GM19467 (cell line): ENCODE results near the gene CPA2.
"Not testable (repeated sequence)": the region's sequence is repeated elsewhere in the genome, so short reads cannot be mapped to it uniquely, and the experiment has no call there.

Experiments used
- ATAC-seq: cut with Tn5 transposase; IDR thresholded peaks from one replicate; pipeline ENCODE4 v1.9.1; 2021; ENCODE audit warnings: mild to moderate bottlenecking, moderate library complexity; ENCODE audit not compliant: unreplicated experiment

Gene CPA2

DNA sequence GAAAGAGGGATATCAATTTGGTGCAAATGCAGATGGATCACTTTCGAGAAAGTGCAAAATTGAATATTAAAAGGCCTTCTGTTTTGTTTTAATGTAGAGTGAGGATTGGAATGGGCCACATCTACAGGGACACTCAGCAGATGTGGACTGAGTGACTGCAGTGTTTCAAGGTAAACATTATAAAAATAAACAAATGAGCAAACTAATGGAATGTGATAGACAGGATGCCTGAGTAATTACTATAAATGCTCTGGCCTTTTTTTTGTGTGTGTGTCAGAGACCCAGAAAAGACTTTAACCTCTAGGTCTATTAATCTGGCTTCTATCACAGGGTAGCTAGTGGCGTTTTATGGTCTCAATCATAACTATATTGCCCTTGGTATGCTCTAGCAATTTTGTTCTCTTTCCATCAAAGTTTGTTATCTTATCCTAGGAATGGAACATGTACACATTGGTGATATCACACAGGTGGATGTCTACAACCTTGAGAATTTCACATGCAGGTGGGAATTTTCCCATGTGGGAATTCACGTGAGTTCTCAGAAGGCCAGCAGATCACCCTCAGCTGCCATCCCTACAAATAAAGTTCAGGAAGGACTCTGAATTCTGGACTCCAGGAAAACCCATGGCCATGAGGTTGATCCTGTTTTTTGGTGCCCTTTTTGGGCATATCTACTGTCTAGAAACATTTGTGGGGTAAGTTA lies at the start of gene CPA2:
Gene CPA2, plus strand, starts transcription at position 606 of the 703 bp plus-strand sequence. Its CDS starts 19 bp downstream, at position 625.
- no peak for ATAC-seq

DNA sequence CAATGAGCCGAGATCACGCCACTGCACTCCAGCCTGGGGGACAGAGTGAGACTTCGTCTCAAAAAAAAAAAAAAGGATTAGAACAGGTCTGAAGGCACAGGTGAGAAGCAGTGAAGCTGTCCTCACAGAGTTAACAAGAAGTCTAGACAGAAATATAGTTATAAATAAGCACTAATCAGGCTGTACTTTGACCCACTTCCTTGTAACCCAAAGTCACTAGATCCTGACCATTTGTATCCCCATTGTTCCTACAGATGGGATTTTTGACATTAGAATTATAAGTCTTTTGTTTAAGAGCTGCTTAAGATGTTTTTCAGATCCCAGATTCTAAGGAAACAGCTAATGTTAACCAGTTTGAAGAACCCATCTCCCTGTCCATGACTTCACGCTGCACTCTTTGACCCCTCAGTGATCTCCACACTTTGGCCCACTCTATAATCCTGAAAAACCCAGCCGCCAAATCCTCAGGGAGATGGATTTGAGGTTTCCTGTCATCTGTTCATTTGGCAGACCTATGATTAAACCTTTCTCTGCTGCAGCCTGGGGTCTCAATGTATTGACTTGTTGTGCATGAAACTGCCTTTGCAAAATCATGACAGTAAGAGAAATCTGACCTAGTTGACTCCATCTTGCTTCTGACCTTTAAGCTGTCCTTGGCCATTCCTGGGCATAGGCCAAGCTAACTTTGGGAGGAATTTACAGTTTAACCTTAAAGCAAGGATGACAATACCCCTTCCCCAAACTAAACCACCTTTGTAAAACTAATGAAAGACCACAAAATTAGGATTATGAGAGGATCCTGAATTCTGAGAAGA lies 47.6 kb upstream of the CPA2 start:
- ATAC-seq = no peak

DNA sequence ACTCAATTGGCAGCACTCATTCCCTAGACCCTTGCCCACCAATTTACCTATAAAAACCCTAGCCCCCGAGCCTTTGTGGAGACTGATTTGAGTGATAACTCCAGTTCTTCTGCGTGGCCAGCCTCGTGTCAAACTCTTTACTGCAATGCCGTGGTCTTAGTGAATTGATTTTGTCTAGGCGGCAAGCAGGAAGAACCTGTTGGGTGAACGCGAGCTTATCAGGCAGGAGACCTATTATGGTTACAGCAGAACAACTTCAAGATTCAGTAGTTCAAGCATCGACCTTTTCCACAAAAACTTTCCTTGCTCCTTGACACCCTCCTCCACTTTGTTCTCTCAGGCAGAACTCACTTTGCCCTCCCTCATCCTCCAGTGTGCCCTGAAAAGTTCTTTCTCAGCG lies 46.8 kb upstream of the CPA2 start:
- ATAC-seq = no peak

DNA sequence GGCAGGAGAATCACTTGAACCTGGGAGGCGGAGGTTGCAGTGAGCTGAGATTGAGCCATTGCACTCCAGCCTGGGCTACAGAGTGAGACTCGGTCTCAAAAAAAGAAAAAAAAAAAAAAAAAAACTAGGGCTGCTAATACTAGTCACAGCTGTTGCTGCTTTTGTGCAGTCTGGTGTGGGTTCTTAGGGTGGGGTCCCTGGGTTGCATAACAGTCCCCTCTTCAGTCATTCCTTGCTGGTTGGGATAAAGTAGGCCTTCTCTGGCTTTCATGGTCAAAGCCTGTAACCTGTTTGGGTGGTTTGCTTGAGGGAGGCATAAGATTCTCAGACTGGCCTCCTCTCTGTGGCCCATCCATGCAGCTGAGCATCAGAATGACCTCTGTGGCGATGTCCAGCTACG lies 44.9 kb upstream of the CPA2 start:
- ATAC-seq = no peak

DNA sequence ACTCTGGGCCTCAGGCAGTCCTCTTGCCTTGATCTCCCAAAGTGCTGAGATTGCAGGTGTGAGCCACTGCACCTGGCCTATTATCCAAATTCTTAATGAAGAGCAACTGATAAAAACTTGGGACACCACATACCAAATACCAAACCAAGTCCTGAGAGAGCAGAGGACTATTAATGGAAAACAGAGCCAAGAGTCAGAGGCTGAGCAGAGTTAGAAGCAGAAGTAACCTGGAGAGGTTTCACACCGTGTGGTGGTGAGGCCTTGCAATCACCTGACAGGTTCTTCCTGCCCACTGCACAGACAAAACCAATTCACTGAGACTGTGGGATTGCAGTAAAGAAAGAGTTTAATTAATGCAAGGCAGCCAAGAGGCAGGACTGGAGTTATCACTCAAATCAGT lies 43.0 kb upstream of the CPA2 start:
- ATAC-seq = no peak

DNA sequence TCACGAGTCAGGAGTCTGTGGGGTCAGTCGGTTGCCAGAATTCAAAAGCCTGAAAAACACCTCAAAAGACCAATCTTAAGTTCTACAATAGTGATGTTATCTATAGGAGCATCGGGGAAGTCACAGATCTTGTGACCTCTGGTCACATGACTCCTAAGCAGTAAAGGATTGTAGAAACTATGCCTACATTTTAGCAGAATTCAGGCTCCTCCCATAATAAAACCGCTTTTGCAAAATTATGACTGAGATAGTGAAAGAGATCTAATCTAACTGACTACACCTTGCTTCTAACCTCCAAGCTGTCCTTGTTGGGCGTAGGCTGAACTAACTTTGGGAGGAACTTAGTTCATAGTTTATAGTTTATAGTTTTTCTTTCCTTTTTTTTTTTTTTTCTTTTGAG lies 42.5 kb upstream of the CPA2 start:
- ATAC-seq = no peak

DNA sequence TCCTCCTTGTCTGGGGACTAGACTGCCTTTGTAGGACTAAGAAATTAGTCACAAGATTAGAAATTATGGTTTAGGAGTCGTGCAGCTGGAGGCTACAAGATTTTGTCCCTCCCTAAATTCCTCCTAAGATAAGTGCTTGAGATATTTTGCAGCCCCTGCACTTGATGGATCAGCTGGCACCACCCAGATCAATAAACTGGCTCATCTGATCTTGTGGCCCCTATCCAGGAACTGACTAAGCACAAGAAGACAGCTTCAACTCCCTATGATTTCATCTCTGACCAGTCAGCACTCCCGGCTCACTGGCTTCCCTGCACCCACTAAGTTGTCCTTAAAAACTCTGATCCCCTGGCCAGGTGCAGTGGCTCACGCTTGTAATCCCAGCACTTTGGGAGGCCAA lies 41.7 kb upstream of the CPA2 start:
- ATAC-seq = not testable (repeated sequence)

DNA sequence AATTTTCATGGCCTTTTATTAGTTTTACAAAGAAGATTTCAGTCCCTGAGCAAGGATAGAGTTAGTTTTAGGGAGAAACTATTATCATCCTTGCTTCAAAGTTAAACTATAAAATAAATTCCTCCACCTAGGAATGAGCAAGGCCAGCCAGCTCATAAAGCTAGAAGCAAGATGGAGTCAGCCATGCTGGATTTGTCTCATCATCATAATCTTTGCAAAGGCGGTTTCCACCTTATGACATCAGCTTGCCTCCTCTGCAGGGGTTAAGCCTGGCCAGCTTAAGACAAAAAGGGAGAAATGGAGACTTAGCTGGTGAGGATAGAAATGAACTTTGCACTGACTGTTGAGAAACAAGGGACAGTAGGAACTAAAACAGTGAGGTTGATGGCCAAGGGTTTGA lies 40.3 kb upstream of the CPA2 start:
- no peak for ATAC-seq

DNA sequence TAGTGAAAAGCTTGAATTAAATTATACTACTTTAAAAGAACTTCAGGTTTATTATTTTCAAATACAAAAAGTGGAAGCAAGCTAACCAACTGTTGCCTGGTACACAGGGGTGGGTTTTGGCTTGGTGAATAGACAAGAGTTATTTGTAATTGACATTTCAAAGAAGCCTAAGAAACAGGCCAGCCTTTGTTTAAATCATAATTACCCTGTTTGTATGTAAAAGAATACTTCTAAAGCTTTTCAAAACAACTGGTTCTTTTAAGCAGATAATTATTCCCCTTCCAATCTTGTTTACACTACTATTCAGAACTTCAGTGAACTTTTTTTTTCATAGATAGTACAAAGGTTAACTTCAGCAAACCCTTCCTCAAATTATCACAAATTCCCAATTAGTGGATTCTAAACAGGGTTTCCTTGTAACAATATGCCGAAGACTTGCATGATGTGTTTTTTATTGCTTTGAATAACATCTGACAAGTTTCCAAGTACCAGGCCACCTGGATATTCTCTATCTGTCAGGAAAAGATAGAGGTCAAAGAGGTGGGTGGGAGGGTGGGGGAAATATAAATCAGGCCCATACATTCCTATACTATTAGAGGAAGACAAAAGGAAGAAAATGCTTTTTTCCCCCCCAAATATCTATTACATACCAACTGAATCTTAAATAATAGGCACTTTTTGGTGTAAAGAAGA lies 38.6 kb upstream of the CPA2 start:
- ATAC-seq = no peak

DNA sequence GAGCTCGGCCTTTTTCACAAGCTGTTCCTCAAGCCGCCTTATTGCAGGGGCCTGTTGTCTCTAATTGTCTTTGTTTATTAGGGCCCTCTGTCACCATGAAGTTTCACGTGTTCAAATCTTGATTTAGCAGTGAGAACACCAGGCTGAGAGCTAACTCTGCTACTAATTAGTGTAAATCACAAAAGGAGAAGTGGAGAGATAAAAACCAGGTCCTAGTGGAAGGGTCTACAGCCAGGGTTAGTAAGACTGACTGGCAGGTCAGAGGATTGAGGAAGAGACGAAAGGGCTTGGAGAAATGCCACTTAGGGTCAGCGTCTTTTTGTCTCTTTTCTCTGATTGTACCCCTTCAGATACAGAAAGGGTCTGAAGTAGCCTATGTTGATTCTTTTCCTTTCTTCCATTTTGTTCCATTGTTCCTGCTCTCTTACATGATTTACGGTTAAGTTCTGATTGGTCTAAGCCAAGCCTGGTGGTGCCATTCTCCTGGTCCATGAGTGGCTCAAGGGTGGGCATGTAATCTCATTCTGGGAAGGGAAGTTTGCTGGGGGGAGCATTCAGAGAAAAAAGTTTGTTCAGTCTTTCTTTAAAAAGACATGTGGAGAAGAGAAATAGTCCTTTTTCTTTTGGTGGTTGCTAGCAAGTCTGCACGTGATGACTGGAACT lies 37.7 kb upstream of the CPA2 start:
- no peak for ATAC-seq

DNA sequence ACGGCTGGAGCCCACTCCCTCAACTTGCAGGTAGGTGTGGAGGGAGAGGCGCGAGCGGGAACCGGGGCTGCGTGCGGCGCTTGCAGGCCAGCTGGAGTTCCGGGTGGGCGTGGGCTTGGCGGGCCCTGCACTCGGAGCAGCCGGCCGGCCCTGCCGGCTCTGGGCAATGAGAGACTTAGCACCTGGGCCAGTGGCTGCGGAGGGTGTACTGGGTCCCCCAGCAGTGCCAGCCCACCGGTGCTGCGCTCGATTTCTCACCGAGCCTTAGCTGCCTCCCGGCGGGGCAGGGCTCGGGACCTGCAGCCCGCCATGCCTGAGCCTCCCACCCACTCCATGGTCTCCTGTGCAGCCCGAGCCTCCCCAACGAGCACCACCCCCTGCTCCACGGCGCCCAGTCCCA lies 36.7 kb upstream of the CPA2 start:
- not testable (repeated sequence) for ATAC-seq

DNA sequence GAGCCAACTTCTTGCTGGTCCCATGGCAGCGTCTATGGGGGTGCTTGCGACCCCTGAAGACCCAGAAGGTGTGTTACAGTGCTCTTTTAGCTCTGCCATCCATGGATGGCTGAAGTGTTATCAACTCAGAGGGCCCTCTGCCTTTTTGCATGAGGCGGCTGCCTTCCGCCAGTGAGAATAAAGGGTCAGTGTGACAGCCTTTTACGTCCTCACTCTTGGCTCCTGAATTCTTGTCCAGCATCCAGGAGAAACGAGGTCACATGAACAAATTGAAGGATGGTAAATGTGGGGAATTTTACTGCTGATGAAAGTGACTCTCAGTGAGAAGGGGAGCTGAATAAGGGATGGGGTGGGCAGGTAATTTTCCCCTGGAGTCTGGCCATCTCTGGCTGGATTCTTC lies 34.9 kb upstream of the CPA2 start:
- no peak for ATAC-seq

DNA sequence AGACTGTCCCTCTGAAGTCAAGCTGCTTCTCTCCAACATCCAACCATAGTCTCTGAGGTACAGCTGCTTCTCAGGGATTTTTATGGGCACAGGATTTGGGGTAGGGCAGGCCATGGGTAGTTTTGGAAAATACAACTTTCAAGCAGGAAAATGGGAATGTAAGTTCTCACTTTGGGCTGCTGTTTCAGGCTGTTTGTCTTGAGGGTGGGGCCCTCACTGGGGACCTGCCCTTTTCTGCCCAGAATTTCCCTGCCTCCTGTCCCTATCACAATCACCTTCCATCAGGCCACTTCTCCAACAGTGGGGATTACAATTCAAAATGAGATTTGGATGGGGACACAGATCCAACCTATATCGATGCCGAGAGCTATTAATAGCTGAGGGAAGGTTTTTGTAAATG lies 34.5 kb upstream of the CPA2 start:
- no peak for ATAC-seq

DNA sequence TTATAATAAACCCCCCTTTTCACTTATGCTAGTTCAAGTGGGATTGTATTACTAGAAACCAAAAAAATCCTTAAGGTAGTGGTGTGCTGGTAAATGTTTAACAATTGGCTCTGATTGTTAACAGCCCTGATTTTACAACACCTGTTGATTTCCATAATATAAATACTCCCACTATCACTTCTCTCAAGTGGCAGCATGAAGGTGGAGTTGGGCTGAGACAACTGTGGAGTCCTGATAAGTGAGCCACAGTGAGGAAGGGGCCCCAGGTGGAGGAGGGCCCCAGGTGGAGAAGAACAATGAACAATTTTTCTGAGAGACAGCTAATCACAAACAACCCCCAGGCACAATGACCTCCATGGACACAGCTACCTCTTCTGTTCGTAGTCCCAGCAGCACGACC lies 32.6 kb upstream of the CPA2 start:
- no peak for ATAC-seq

DNA sequence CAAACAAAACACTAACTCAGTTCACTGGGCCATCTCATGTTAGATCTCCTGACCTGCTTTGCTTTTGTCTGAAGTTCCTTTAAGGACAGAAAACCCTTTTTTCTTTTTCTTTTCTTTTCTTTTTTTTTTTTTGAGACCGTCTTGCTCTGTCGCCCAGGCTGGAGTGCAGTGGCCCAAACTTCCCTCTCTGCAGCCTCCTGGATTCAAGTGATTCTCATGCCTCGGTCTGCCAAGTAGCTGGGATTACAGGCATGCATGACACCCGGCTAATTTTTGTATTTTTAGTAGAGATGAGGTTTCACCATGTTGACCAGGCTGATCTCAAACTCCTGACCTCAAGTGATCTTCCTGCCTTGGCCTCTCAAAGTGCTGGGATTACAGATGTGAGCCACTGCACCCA lies 30.3 kb upstream of the CPA2 start:
- ATAC-seq = not testable (repeated sequence)

DNA sequence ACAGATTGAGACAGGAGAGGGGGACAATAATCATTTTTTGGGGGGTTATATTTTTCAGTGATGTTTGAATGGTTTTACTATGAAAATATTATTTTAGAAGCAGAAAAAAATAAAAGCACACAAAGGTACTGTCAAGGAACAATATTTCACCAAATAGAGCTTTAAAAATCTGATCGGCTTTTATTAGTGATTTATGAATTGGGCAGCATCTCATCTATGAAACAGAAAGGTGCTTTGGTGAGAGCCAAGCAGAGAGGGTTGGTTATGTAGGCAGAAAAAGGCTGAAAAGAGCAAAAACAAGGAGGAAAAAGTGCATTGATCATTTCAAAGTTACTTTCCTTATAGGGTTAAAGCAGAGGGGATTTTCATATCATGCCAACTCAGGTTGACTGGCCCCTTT lies 26.4 kb upstream of the CPA2 start:
- no peak for ATAC-seq

DNA sequence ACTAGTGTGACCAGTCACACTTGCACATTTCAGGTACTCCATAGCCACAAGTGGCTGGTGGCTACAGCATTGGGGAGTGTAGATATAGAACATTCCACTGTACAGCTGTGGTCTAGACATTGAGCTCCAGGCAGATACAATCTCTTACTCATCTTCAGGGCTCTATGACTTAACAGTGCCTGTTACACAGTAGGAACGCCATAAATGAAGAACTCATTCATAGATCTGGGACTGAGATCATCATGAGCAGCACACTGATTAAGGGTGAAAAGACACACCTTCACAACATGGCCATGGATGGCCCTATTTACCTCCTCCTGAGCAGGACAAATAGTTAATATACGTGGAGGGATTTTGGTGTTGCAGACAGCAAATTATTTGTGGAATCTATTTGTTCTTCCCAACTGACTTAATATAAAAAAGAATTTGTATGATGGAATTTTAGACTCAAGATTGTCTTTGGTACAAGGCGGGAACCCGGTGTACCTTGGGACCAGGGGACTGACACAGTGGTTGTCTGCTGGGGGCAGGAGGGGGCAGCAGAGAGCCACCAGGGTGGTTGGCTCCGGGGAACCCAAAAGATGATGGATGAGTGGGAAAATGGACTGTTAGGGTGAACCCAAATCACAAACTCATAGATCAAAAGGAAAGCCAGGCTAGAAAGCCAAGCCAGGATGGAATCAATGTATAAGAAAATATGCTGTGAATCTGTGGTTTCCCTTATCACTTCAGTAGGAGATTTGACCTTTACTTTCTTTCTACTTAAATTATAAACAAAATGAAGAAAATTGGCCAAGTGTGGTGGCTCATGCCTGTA lies 24.3 kb upstream of the CPA2 start:
- ATAC-seq = no peak

DNA sequence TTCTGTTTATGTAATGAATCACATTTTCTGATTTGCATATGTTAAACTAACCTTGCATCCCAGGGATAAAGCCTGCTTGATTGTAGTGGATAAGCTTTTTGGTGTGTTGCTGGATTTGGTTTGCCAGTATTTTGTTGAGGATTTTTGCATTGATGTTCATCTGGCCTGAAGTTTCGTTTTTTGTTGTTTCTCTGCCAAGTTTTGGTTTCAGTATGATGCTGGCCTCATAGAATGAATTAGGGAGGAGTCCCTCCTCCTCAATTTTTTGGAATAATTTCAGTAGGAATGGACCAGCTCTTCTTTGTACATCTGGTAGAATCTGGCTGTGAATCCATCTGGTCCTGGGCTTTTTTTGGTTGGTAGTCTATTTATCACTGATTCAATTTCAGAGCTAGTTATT lies 23.2 kb upstream of the CPA2 start:
- not testable (repeated sequence) for ATAC-seq

DNA sequence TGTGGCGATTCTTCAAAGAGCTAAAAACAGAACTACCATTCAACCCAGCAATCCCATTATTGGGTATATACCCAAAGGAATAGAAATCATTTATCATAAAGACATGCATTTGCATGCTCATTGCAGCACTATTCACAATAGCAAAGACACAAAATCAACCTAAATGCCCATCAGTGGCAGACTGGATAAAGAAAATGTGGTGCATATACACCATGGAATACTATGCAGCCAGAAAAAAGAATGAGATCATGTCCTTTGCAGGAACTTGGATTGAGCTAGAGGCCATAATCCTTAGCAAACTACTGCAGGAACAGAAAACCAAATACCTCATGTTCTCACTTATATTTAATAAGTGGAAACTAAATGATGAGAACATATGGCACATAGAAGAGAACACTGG lies 20.2 kb upstream of the CPA2 start:
- not testable (repeated sequence) for ATAC-seq

DNA sequence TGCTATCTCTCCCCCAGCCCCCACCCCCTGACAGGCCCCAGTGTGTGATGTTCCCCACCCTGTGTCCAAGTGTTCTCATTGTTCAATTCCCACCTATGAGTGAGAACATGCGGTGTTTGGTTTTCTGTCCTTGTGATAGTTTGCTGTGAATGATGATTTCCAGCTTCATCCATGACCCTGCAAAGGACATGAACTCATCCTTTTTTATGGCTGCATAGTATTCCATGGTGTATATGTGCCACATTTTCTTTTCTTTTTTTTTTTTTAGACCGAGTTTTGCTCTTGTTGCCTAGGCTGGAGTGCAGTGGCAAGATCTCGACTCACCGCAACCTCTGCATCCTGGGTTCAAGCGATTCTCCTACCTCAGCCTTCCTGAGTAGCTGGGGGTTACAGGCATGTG lies 17.8 kb upstream of the CPA2 start:
- not testable (repeated sequence) for ATAC-seq
